ENCODE data around the gene RNF13. TPM values are rescaled to one million over a fixed set of nuclear protein-coding genes. Genes with fewer than 3 reads are reported as not detected.
A peak's percentile ranks its signal among the peaks of the same experiment; 100 is the strongest.

The RNF13 gene
- total and polyA plus RNA-seq, 2 of the 4 experiments (the other 2 are of a cell fraction) = 12.8 to 29.8 TPM

GRCh38 chr3:149965278-149965677 lies 152.3 kb downstream of the RNF13 start:
- Histone ChIP-seq H3K27me3 (ENCODE audit: control insufficient read depth, insufficient read depth, low read length) (no peaks in the 10 kb centered on the region), H3K9me1 (ENCODE audit: insufficient read depth, low read length) (no peaks in the 10 kb centered on the region), H2BK120ac (ENCODE audit: low read depth, low read length) (no peak overlapping the region), H4K5ac (ENCODE audit: low read depth, low read length) (no peak overlapping the region), H2BK5ac (ENCODE audit: low read depth, low read length, poor library complexity, severe bottlenecking) (no peak overlapping the region), H2AK5ac (ENCODE audit: low read depth, low read length) (no peak overlapping the region), H3K79me1 (ENCODE audit: low read depth in 1 of 2, low read length in 2 of 2) (peaks cover 0 to 33% of the 10 kb centered on the region in 2 experiments; a peak in 2 of 4 replicates), H2AFZ (replicated peaks; ENCODE audit: low read length, poor library complexity) (no peak overlapping the region), H3K4me2 (ENCODE audit: low read depth, low read length) (no peak overlapping the region), H3K56ac (ENCODE audit: extremely low read depth, insufficient read depth, low read length) (no peak overlapping the region), H4K8ac (ENCODE audit: low read depth in 2 of 2, low read length in 2 of 2) (no peak overlapping the region), H3K9ac (ENCODE audit: low read depth, low read length) (no peak overlapping the region), H3K27ac (ENCODE audit: insufficient read depth, low read length) (no peak overlapping the region), H3K4me3 (ENCODE audit: insufficient read depth, low read depth, low read length) (no peak overlapping the region), H3K9me3 (ENCODE audit: control insufficient read depth, insufficient read depth, low read length) (no peaks in the 10 kb centered on the region), H4K91ac (ENCODE audit: insufficient read depth, low read depth, low read length) (no peak overlapping the region), H2AK9ac (replicated peaks; ENCODE audit: low read depth, low read length, poor library complexity) (no peak overlapping the region), H4K20me1 (ENCODE audit: insufficient read depth, low read length) (peaks cover 43% of the 10 kb centered on the region; the same call in 1 of the 2 replicates), H3K14ac (replicated peaks; ENCODE audit: low read depth, low read length) (no peak overlapping the region), H2BK20ac (ENCODE audit: low read depth, low read length) (no peak overlapping the region), H3K4ac (ENCODE audit: low read depth, low read length) (no peak overlapping the region), H3K4me1 (ENCODE audit: control insufficient read depth, insufficient read depth, low read length) (peaks cover 5% of the 10 kb centered on the region), H3K23ac (ENCODE audit: low read depth, low read length) (no peak overlapping the region), H3K36me3 (ENCODE audit: control insufficient read depth, insufficient read depth, low read length) (peaks cover 16% of the 10 kb centered on the region), H2BK15ac (ENCODE audit: low read depth, low read length) (no peak overlapping the region), H3K18ac (ENCODE audit: low read depth, low read length) (no peak overlapping the region)
- intact Hi-C loops (cut with micrococcal nuclease) (loop anchor here (10.0 kb wide), 1 partner anchor 560 kb away; no protein-coding TSS in a partner anchor), dilution Hi-C loops (cut with HindIII; ENCODE audit: low sequenced_read_pairs, unreplicated experiment) (no loop called here), in situ Hi-C loops (cut with MboI; ENCODE audit: low sequenced_read_pairs) (loop anchor here (5.0 kb wide), 1 partner anchor 217 kb away; no protein-coding TSS in a partner anchor)
- TF ChIP-seq POLR2A (IDR thresholded peaks at IDR 0.05; ENCODE audit: low read depth, low read length) (no peak), CEBPB (IDR thresholded peaks at IDR 0.05; ENCODE audit: low read depth, low read length) (no peak), CTCF (conservative IDR thresholded peaks at IDR 0.05; ENCODE audit: low read depth, low read length) (no peak), MXI1 (IDR thresholded peaks at IDR 0.05; ENCODE audit: borderline replicate concordance, low read depth, low read length) (no peak), ELK1 (IDR thresholded peaks at IDR 0.05; ENCODE audit: borderline replicate concordance, low read depth, low read length) (no peak), MAZ (IDR thresholded peaks at IDR 0.05; ENCODE audit: borderline replicate concordance, low read depth, low read length) (no peak), RFX5 (IDR thresholded peaks at IDR 0.05; ENCODE audit: low read depth, low read length) (no peak), NFE2L2 (IDR thresholded peaks at IDR 0.05; ENCODE audit: low read depth, low read length) (no peak), BHLHE40 (IDR thresholded peaks at IDR 0.05; ENCODE audit: low read depth, low read length) (no peak), MAFK (IDR thresholded peaks at IDR 0.05; ENCODE audit: low read depth, low read length) (no peak), RCOR1 (IDR thresholded peaks at IDR 0.05; ENCODE audit: insufficient replicate concordance, low read length) (no peak), RAD21 (IDR thresholded peaks at IDR 0.05; ENCODE audit: low read length) (no peak), USF2 (IDR thresholded peaks at IDR 0.05; ENCODE audit: low read depth, low read length) (no peak)
- ATAC-seq (ENCODE audit: low read depth) = no peak
- DNase-seq = no peak
- ChIA-PET CTCF (interaction anchor here (1.5 to 2.7 kb wide), 2 partner anchors 219 to 255 kb away, joined by 4 to 16 read pairs; no protein-coding TSS in a partner anchor), POLR2A (ENCODE audit: unreplicated experiment) (interaction anchor here (0.5 to 1.0 kb wide), 4 partner anchors 10 to 219 kb away, joined by 3 to 7 read pairs (median 3); no protein-coding TSS in a partner anchor)
- BruUV-seq (replicated peaks) = TSS peak; percentile 74

All from IMR-90 (cell line).